Measurements from ENCODE around the gene TLK1.

DNA sequence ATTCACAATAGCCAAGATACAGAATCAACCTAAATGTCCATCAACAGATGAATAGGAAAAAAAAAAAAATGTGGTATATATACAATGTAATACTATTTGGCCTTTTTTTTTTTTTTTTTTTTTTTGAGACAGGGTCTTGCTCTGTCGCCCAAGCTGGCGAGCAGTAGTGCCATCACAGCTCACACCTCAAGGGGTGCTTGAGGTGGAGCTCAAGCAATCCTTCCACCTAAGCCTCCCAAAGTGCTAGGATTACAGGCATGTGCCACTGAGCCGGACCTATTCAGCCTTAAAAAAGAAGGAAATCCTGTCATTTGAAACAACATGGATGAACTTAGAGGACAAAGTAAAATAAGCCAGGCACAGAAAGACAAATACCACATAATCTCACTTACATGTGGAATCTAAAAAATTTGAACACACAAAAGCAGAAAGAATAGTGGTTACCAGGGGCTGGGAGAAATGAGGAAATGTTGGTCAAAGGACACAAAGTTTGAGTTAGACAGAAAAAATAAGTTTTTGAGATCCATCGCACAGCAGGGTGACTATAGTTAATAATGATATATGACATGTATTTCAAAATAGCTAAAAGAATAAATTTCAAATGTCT is 26.0 kb downstream of the TLK1 start:
- TF ChIP-seq, protein P1, sequence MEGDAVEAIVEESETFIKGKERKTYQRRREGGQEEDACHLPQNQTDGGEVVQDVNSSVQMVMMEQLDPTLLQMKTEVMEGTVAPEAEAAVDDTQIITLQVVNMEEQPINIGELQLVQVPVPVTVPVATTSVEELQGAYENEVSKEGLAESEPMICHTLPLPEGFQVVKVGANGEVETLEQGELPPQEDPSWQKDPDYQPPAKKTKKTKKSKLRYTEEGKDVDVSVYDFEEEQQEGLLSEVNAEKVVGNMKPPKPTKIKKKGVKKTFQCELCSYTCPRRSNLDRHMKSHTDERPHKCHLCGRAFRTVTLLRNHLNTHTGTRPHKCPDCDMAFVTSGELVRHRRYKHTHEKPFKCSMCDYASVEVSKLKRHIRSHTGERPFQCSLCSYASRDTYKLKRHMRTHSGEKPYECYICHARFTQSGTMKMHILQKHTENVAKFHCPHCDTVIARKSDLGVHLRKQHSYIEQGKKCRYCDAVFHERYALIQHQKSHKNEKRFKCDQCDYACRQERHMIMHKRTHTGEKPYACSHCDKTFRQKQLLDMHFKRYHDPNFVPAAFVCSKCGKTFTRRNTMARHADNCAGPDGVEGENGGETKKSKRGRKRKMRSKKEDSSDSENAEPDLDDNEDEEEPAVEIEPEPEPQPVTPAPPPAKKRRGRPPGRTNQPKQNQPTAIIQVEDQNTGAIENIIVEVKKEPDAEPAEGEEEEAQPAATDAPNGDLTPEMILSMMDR (IDR thresholded peaks at IDR 0.05): no peak
- TF ChIP-seq EP300 (IDR thresholded peaks at IDR 0.05) (no peak), POLR2AphosphoS5 (IDR thresholded peaks at IDR 0.05) (no peak), POLR2A (IDR thresholded peaks at IDR 0.05) (no peak)
